ENCODE data around the gene INPP5A. TPM values are rescaled to one million over a fixed set of nuclear protein-coding genes. Genes with fewer than 3 reads are reported as not detected.

The INPP5A gene
- total and polyA plus RNA-seq, 2 experiments from 2014 or later: 41.2 to 53.6 TPM

GRCh38 chr10:132705943-132706342, 168.4 kb downstream of the INPP5A start:
- 90% methylated on average over 1 of the region's 1 CpG for WGBS (ENCODE audit: low lambda C conversion rate, missing lambda C conversion rate)
- TF ChIP-seq EZH2 (IDR thresholded peaks at IDR 0.05; ENCODE audit: borderline replicate concordance) (no peak), CTCF (IDR thresholded peaks at IDR 0.05; ENCODE audit: poor library complexity) (no peak), EZH2phosphoT487 (IDR thresholded peaks at IDR 0.05; ENCODE audit: low read depth, severe bottlenecking, unreplicated experiment) (no peak)
- Histone ChIP-seq H3K4me2 (no peak overlapping the region), H3K9me3 (ENCODE audit: low read depth) (peaks cover 10% of the 10 kb centered on the region), H2AFZ (no peak overlapping the region), H3K36me3 (replicated peaks; ENCODE audit: insufficient read depth, low read depth) (no peaks in the 10 kb centered on the region), H3K79me2 (no peaks in the 10 kb centered on the region), H3K9me2 (replicated peaks; ENCODE audit: insufficient read depth) (no peaks in the 10 kb centered on the region), H4K20me1 (ENCODE audit: insufficient read depth, poor library complexity, severe bottlenecking) (no peaks in the 10 kb centered on the region), H3K27me3 (no peaks in the 10 kb centered on the region), H3K4me1 (ENCODE audit: insufficient read depth) (no peaks in the 10 kb centered on the region), H3K4me3 (no peak overlapping the region), H3K27ac (no peak overlapping the region)
- no peak for DNase-seq (ENCODE audit: low spot score)

GRCh38 chr10:132706701-132707100, 169.1 kb downstream of the INPP5A start:
- peaks cover 10% of the 10 kb centered on the region for H3K9me3 ChIP-seq (ENCODE audit: low read depth)
- no peak for DNase-seq (ENCODE audit: low spot score)

DNA sequence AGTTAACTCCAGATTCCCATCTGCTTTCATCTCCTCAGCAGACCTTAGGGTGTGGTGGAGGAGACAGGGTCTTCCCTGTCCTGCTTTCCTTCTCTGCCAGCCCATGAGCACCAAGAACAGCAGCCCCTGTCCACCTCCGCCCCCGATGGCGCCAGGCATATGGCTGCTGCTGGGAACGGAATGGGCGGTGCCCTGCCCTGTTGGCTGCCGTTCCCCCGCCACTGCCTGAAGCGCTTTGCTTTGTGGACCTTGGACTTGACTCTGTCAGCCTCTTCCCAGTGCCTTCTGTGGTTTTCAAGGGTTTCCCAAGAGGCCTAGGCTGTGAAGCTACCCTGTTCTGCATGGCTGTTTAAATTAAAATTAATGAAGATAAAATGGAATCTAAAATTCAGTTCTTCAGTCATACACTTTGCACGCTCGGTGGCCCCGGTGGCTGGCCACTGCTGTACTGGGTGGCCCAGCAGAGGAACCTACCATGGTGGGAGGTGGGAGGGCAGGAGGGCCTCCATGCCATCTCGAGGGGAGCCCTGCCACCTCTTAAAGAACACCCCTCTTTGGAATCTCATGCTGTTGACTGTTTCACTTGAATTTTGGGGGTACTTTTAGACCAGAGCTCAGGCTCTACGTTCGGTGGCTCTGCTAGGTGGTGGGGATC, 169.7 kb downstream of the INPP5A start:
- Histone ChIP-seq H3K79me2 (no peaks in the 10 kb centered on the region), H3K27ac (no peak overlapping the region), H3K36me3 (replicated peaks; ENCODE audit: insufficient read depth, low read depth) (no peaks in the 10 kb centered on the region), H3K4me1 (ENCODE audit: insufficient read depth) (no peaks in the 10 kb centered on the region), H3K4me3 (no peak overlapping the region), H3K4me2 (no peak overlapping the region), H3K27me3 (no peaks in the 10 kb centered on the region), H3K9me2 (replicated peaks; ENCODE audit: insufficient read depth) (no peaks in the 10 kb centered on the region), H2AFZ (no peak overlapping the region), H3K9me3 (ENCODE audit: low read depth) (peaks cover 10% of the 10 kb centered on the region), H4K20me1 (ENCODE audit: insufficient read depth, poor library complexity, severe bottlenecking) (no peaks in the 10 kb centered on the region)
- 96% methylated on average over 14 of the region's 14 CpGs for WGBS (ENCODE audit: low lambda C conversion rate, missing lambda C conversion rate)
- TF ChIP-seq CTCF (IDR thresholded peaks at IDR 0.05; ENCODE audit: poor library complexity) (no peak), EZH2 (IDR thresholded peaks at IDR 0.05; ENCODE audit: borderline replicate concordance) (no peak), EZH2phosphoT487 (IDR thresholded peaks at IDR 0.05; ENCODE audit: low read depth, severe bottlenecking, unreplicated experiment) (no peak)
- DNase-seq (ENCODE audit: low spot score): no peak

More at GRCh38 chr10:132706701-132707100, 169.1 kb downstream of the INPP5A start:
- Histone ChIP-seq H3K27me3 (no peaks in the 10 kb centered on the region), H2AFZ (no peak overlapping the region), H4K20me1 (ENCODE audit: insufficient read depth, poor library complexity, severe bottlenecking) (no peaks in the 10 kb centered on the region), H3K4me2 (no peak overlapping the region), H3K27ac (no peak overlapping the region), H3K36me3 (replicated peaks; ENCODE audit: insufficient read depth, low read depth) (no peaks in the 10 kb centered on the region), H3K79me2 (no peaks in the 10 kb centered on the region), H3K4me1 (ENCODE audit: insufficient read depth) (no peaks in the 10 kb centered on the region), H3K9me2 (replicated peaks; ENCODE audit: insufficient read depth) (no peaks in the 10 kb centered on the region), H3K4me3 (no peak overlapping the region)
- TF ChIP-seq EZH2 (IDR thresholded peaks at IDR 0.05; ENCODE audit: borderline replicate concordance): no peak
- TF ChIP-seq CTCF (IDR thresholded peaks at IDR 0.05; ENCODE audit: poor library complexity): no peak
- no peak for TF ChIP-seq EZH2phosphoT487 (IDR thresholded peaks at IDR 0.05; ENCODE audit: low read depth, severe bottlenecking, unreplicated experiment)
- WGBS (ENCODE audit: low lambda C conversion rate, missing lambda C conversion rate): 99% methylated on average over 11 of the region's 11 CpGs
